Daoy (cell line): ENCODE results near the gene TSR3. TPM values are rescaled to one million over a fixed set of nuclear protein-coding genes. Genes with fewer than 3 reads are reported as not detected.

Experiments
- DNase-seq: peaks from one replicate; pipeline ENCODE4 v3.0.0-alpha.2; 2015; ENCODE audit warnings: low read depth
- total RNA-seq: library from RNA; depleted of rRNA; stranded (reverse); fragments of >200 nt; shearing (Covaris generic); gene quantifications from 2 replicates; pipeline ENCODE4 v1.2.3, GENCODE V29; 2014

Gene TSR3
- total RNA-seq, 1 experiment from 2014 or later, result 95.5 TPM

DNA sequence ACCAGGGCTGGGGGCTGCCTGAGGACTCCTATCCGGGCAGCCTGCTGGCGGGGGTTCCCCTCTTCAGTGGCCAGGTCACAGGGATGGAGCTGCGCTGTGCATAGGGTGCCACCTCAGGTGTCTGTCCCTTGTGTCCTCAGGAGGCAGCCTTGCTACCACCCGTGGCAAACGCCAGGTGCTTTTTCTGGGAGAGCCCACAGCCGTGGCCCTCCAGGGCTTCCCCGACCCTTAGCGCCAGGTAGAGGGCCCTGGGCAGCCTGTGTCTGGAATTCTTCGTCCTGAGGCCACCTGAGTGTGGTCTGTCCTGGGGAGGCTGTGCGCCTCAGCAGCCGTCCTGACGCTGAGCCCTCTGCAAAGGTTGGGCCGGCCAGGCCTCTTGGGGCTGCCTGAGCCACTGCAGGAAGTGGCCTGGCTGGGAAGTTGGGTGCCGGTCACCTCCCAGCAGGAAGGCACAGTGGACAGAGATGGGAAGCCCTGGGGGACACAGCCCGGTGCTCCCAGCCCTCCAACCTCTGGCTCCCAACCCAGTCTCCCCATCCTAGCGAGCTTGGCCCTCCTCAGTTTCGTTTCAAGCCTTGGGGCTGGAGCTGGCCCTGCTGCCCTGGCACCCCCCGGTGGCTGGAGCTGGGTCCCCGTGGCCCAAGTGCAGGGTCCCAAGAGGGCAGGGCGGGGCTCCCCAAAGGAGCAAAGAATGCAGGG is 25.9 kb downstream of the TSR3 start:
- DNase-seq, result no peak

DNA sequence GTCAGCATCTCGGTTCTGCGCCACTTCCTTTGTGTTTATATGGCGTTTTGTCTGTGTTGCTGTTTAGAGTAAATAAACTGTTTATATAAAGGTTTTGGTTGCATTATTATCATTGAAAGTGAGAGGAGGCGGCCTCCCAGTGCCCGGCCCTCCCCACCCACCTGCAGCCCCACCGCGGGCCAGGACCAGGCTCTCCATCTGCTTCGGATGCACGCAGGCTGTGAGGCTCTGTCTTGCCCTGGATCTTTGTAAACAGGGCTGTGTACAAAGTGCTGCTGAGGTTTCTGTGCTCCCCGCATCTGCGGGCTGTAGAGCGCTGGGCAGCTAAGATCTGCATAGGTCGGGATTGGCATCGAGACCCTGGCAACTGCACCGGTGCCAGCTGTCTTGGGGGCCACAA is 26.4 kb downstream of the TSR3 start:
- DNase-seq, result no peak

DNA sequence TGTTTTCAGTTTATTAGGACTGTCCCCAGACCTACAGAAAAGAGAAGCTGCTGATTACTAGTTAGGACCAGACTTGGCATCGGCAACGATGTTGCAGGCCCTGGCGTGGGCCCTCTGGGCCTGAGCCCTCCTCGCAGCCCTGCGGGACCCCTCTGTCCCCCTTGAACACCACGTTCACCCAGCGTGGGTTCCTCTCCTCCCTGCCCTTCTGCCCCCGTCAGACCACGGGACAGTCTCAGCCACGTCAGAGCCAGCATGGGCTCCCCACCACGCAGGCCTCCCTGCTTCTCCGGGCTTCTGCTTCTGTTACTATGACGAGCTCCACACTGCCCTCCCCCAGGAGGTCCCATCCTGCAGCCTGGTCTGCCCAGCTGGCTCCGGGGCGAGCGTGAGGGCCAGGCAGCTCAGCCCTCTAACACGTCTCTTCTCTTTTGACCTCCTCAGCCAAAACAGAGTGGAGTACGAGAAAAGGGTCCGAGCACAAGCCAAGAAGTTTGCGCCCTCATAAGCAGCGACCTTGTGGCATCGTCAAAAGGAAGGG is 27.3 kb downstream of the TSR3 start:
- DNase-seq, result no peak

DNA sequence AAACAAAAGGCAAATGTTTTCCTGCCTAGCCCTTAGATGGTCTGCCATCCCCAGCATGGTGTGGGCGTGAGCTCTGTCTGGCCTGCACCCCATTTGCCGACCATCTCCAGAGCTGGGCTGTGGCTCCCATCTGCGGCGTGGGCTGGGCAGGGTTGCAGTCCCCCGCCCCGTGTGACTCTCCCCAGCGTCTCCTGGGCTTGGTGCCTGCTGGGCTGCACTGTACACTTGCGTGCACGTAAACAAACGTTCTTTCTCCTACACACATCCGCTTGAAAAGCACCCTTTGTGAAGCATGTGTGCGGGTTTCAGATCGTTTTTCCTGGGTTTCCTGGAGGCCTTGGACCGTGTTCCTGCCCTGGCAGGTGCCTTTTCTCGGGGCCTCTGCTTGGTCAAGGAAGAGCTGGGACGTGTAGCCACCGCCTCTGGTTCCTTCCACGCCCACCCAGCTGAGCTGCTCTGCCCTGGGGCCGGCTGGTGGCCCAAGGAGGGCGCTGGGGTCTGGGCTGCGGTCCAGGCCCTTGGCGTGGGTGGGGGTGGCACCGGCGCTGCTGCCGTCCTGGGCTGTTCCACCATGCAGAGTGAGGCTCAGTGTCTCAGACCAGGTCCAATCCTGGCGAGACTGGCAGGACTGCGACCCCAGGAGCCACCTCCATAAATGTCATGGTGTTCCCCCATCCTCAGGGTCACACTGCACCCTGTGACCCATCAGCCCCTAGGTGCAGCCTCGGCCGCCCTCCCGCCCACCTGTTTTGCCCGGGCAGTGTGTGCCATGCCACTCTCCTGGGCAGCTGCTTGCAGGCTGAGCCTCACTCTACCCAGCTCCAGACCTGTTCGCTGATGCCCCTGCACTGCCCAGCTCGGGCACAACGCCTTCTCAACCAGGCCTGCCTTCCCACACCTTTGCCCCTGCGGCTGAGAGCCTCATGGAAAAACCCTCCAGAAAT is 28.1 kb downstream of the TSR3 start:
- no peak for DNase-seq

DNA sequence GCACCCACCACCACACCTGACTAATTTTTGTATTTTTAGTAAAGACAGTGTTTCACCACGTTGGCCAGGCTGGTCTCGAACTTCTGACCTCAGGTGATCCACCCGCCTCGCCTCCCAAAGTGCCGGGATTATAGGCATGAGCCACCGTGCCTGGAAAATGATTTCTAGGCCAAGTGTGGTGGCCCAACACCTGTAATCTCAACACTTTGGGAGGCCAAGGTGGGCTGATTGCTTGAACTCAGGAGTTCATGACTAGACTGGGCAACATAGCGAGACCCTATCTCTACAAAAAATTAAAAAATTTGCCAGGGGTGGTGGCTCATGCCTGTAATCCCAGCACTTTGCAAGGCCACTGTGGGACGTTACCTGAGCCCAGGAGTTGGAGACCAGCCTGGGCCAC is 29.3 kb downstream of the TSR3 start:
- DNase-seq, result no peak

DNA sequence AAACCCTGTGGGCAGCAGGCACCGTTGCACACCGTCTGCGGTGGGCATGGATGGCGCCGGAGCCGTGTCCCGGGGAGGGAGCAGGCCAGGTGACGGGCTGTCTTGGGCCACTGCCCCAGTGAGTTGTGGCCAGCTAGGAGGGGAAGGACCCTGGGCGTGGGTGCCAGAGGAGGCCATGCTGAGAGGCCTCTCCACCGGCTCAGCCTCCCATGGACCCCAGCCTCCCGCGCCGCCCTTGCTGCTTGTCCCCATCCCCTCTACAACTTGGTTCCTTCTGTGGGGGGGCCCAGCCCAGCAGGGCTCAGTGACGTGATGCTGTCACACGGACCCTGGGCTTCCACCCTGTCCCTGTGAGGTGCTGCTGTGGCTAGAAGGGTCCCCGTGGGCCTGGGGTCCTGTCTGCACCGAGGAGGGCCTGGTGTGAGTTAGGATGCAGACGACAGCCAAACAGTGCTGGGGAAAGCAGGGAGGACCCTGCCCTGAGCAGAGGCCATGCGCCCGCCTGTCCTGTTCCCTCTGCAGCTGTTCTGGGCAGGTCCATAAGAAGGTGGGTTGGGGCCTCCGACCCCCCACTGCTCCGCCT is 30.9 kb downstream of the TSR3 start:
- DNase-seq, result no peak

DNA sequence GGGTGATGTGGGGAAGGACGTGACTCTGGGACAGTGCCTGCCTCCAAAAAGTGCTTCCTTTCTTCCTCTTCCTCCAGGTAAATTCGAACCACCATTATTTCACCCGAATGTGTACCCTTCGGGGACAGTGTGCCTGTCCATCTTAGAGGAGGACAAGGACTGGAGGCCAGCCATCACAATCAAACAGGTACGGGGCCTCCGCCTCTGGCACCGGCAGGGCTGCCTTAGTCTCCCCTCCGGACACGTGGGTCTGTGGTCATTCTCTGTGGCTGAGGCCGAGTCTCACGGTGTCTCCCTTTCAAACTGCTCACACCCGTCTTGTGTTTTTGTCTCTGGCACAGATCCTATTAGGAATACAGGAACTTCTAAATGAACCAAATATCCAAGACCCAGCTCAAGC is 31.6 kb downstream of the TSR3 start:
- no peak for DNase-seq

DNA sequence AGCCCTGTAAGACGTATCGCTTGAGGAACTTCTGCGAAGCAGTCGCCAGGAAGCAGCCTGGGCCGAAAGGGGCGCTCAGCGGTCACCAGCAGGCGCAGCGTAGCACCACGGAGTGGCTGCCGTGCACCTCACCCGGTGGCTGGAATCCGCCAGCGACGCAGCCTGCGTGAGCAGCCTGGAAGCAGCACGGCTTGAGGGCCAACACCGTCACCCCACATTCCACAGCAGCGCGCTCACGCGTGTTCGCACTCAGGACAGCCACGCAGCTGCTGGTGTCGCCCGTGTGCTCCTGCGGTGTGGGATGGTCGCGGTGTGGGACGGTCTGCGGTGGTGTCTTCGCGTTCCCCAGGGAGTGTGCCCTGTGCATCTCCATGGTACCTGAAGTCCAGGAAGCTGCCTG is 32.6 kb downstream of the TSR3 start:
- no peak for DNase-seq

DNA sequence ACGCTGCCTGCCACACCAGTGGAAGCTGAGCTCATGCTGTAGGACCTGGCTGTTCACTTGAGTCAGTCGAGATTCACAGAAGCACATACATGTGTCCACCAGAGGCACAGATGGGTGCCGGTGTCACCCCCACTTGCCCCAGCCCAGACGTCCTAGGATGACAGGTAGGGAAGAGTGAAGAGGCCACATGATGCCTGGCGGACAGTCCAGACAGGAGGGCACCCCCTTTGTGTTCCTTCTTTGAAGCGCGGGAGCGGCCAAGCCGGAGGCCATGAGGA is 33.5 kb downstream of the TSR3 start:
- no peak for DNase-seq

DNA sequence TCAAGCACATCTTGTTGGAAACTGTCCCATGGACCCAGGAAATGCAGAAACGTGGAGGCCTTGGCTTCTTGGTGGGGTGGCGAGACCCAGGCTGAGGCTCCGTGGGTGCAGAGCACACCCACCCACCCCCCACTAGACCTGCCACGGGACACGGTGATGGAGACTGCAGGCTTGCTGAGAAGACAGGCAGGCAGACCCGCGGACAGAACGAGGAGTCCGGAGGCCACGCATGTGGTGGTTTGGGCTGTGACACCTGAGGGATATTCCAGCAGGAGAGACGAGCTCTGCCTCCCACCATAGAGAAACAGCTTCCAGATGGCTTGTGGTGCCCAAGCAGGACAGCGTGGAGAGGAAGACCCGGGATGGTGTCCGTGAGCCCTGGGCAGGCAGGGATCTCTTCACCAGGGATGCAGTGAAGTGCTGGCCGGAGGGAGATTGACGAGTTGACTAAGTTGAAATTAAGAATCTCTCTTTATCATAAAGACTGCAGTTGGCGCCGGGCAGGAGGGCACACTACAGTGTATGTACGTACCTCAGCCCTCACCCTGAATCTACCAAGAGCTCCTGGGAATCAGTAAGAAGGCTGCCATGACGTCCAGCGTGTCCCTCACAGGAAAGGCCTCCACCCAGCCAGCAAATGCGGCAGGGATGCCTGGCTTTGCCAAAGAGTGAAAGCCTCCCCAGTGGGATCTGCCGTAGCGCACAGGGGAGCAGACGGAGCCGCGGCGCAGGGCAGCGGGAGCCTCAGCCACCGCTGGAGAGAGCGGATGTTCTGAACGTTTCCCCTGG is 34.0 kb downstream of the TSR3 start:
- DNase-seq, result no peak

DNA sequence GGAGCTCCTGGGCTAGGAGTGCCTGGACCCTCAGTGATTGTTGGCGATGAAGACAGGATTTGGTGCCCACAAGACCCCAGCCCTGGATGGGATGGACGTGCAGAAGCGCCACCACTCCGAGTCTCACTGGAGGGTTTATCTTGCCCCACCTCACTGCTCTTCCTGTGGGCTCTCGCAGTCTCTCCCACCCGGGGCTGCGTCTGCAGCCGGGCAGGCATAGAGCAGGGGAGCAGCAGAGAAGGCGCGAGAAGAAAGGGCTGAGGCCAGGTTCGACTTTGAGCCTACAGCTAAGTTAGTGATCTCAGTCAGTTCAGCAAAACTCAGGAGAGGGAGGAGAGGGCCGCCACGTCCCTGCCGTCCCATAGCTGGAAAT is 35.7 kb downstream of the TSR3 start:
- no peak for DNase-seq

DNA sequence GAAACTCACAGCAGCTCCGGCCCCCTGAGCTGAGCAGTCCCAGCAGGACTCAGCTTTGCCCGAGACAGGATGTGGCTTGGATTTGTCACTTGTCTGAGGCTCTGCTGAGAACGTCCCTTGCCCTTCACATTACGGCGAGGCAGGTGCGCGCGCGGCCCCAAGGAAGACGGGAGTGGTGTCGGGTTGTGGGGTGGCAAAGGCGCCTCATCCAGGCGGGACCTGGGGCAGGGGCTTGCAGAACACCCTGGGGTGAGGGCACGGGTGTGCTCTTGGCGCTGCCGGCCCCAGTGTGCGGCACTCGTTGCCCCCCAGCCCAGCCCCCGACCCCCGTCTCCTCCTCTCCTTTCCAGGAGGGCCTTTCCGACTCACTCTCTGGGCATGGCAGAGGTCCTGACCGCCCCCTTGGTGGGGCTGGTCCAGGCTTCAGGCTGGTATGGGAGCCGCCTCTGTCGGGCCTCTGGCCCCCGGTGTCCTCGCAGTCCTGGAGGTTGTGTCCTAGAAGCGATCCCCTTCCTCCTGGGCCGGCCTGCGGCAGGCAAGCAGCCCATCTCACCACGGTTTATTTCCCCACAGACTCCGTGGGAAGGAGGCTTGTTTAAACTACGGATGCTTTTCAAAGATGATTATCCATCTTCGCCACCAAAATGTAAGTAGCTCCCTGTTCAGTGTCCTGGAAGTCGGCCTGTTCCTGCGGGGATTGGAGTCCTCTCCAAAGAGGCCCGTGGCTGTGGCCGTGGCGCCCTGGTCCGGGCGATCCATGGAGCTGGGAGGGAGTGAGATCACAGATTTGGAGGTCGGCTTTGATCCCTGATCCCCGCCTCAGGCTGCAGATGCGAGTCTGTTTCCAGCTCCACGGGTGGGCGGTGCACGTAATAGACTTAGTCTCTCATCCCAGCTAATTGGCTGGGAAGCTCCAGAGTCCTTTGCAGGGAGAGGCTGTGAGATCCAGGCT is 36.3 kb downstream of the TSR3 start:
- DNase-seq, result no peak

DNA sequence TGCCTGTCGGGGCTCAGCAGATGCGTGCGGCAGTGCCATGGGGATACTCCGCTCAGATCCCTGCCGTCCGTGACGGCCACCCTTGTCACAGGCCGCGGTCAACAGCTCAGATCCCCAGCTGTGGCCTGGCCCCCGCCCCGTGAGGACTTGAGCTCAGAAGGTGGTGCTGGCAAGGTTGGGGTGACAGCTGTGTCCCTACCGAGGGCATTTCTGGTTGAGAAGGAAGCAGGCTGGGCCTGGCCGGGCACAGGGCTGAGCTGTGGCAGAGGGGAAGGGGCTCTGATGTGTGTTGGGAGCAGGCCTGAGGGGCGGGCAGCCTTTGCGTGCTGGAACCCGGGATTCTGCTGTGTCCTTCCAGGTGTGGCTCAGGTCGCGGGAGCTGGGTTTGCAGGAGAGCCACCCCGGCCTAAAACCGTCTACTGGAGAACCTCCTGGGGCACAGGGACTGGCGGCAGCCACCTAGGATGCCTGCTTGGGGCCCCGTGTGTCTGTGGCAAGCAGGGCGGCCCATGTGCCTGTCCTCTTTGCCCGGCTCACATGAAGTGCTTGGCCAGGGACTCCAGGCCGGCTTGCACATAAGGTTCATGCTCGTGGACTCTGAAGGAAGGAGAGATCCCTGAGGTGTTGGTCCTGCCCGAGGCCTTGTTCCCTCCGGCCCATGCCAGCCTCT is 37.1 kb downstream of the TSR3 start:
- DNase-seq, result no peak

DNA sequence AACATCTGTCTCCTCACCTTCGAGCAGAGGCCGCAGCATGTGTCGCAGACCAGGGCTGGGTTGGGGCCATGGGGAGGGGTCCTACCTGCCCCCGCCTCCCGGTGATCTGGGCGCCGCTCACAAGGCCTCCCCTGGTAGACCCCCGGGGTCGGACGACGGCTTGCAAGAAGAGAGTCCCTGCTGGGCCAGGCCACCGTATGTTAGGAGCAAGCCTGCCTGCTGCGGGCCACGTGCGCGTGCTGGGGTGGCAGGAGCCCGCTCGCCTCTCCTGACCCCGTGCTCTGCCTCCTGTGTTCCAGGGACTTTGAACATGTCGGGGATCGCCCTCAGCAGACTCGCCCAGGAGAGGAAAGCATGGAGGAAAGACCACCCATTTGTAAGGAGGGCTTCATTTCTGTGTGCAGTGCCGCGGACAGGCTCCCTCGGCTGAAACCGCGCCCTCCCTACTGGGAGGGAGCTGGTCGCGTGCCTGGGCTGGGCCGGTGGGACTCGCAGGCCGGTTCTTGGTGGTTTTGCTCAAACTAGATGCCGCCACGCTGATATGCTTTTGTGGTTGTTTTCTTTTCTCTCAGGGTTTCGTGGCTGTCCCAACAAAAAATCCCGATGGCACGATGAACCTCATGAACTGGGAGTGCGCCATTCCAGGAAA is 37.8 kb downstream of the TSR3 start:
- DNase-seq, result no peak

DNA sequence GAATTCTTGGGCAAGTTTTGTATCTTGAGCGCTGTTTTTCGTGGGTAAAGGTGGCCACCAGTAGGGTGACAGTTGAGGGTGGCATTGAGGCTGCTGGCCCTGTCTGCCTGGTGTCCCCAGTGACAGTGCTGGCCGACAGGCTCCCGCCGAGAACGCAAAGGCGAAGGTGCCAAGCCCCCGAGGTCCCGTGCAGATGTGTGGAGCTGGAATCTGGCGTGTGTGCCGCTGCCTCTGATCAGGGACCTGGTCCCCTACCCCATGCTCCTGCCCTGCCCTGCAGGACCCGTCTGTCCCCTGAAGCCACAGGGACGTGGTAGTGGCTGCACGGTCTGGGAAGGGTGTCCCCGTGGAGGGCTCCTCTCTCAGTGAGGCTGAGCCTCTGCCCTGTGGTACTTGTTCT is 38.8 kb downstream of the TSR3 start:
- DNase-seq, result no peak

DNA sequence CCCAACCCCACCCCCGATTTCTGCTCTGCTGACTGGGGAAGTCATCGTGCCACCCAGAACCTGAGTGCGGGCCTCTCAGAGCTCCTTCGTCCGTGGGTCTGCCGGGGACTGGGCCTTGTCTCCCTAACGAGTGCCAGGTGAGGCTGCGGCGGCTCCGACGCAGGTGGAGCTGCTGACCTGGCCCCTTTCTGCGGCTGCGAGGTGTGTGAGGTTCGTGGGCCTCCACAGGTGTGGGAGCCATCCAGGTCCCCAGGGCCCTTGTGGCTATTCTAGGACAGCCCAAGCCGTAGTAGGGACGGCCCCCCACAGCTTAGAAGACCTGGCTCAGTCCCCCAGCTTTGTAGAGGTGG is 39.2 kb downstream of the TSR3 start:
- DNase-seq, result no peak

DNA sequence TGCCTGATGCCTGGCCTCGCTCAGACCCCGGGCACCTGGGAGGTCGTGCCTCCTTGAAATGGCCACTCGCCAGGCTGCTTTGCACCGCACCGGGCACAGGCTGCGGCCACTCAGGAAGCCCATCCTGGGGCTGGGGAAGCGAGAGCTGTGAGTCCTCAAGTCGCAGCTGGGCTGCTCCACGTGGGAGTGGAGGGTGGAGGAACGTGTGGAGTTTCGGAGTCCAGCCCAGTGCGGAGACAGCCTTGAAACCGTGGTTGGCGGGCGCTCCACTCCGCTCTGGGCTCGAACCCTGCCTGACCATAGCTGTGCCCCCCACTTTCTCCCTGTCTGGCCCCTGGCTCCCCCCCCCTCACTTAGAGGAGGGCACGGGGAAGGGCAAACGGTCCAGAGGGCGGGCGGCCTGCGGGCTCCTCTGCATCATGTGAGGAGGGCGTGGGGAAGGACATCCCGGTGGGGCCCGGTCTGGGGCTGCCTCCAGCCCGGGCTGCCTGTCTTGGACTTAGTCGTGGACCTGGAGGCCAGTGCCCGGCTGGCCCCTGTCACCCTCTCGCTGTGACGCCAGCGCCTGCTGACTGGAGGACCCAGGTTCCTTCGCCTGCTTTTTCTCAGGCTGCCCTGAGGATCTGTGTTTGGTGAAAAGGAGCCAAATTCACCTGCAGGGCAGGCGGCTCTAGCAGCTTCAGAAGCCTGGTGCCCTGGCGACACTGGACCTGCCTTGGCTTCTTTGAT is 39.8 kb downstream of the TSR3 start:
- no peak for DNase-seq

DNA sequence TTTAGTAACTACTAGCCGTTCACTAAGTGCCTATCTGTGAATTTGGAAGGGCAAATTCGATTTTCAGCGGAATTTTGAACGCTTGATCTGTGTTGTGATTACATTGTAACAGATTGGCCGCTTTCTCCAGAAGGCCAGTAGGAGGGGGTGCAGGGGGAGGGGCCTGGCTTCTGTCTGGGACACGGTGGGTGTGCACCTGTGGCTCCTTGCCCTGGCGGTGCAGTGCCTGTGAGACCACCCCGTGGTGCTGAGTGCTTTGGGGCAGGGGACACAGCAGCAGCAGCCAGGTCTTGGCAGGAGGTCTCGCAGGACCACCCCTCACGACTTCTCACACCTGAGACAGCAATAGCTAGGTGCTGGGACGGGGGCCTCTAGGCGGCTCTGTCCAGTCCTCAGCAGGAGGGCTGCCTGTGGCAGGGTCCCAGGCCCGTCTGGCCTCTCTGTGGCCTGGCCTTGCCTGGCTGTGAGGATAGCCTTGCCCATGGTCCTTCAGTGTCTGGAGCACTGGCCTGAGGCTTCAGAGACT is 40.4 kb downstream of the TSR3 start:
- DNase-seq, result no peak

DNA sequence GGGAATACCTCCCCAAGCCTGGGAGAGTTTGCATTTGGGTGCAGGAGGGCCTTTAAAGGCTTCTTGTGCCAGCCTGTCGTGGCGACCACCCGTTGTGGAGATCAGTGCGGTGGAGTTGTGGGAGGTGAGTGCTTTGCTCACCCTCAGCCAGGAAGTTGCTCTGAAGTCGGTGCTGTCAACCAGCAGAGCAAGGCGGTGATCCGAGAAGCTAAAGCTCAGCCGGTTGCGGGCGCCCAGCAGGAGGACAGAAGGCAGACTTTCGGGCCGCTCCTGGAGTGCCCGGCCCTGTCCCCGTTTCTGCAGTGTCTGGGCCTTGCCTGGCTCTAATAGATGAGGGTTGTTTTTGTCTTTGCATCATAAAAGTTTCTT is 40.9 kb downstream of the TSR3 start:
- no peak for DNase-seq
